WTC11 (cell line): ENCODE data around the gene ZCRB1. TPM values are rescaled to one million over a fixed set of nuclear protein-coding genes. Genes with fewer than 3 reads are reported as not detected.

ENCODE experiments used
- ATAC-seq: fragments of 200-7000 bp; cut with Tn5 transposase; 2 replicates; pipeline ENCODE4 v1.10.0; 2021; ENCODE audit warnings: mild to moderate bottlenecking, moderate library complexity
- CTCF ChIA-PET: fragments of 300-600 bp; sonication (Branson Sonifier 250); formaldehyde crosslinking; loops from one replicate; lab custom pipeline; 2021; ENCODE audit warnings: antibody characterized with exemption; lab: Charles Lee
- POLR2A ChIA-PET: fragments of 350-600 bp; sonication (Branson Sonifier 250); formaldehyde crosslinking; loops from one replicate; lab custom pipeline; 2021; ENCODE audit warnings: antibody characterized with exemption; lab: Charles Lee
- DNase-seq: peaks from one replicate; pipeline ENCODE4 v3.0.0; 2021; ENCODE audit warnings: low spot score
- H3K27ac Mint-ChIP-seq: 2 replicates; pipeline ENCODE4 v1.8.0; 2021; ENCODE audit warnings: mixed read lengths
- H3K27me3 Mint-ChIP-seq: 2 replicates; pipeline ENCODE4 v1.8.0; 2021; ENCODE audit warnings: low read depth, mild to moderate bottlenecking, moderate library complexity, mixed read lengths
- H3K36me3 Mint-ChIP-seq: 2 replicates; pipeline ENCODE4 v1.8.0; 2021; ENCODE audit warnings: mixed read lengths
- H3K4me1 Mint-ChIP-seq: 2 replicates; pipeline ENCODE4 v1.8.0; 2022; ENCODE audit warnings: mixed read lengths
- H3K4me3 Mint-ChIP-seq: 2 replicates; pipeline ENCODE4 v1.8.0; 2021; ENCODE audit warnings: mild to moderate bottlenecking, moderate library complexity, mixed read lengths
- H3K9me3 Mint-ChIP-seq: 2 replicates; pipeline ENCODE4 v1.8.0; 2021; ENCODE audit warnings: mixed read lengths
- ATF6 ChIP-seq: sonication (generic); formaldehyde crosslinking; IDR thresholded peaks from 2 replicates; pipeline ENCODE4 v1.8.1; 2023; ENCODE audit warnings: mild to moderate bottlenecking, missing genetic modification reagents
- E2F5 ChIP-seq: sonication (generic); formaldehyde crosslinking; IDR thresholded peaks from 2 replicates; pipeline ENCODE4 v1.8.1; 2022; ENCODE audit warnings: mild to moderate bottlenecking, moderate library complexity, missing genetic modification reagents
- ERG ChIP-seq: fragments of 250-450 bp; sonication (Bioruptor Pico); IDR thresholded peaks from 2 replicates; pipeline ENCODE4 v1.8.0; 2021; ENCODE audit warnings: mild to moderate bottlenecking
- FOXP1 ChIP-seq: sonication (generic); formaldehyde crosslinking; IDR thresholded peaks from 2 replicates; pipeline ENCODE4 v1.8.0; 2022; ENCODE audit warnings: missing genetic modification reagents, mild to moderate bottlenecking, moderate library complexity, borderline replicate concordance
- FOXP4 ChIP-seq: sonication (generic); formaldehyde crosslinking; IDR thresholded peaks from 2 replicates; pipeline ENCODE4 v1.8.0; 2022; ENCODE audit warnings: mild to moderate bottlenecking, missing genetic modification reagents
- IRF2 ChIP-seq: sonication (generic); formaldehyde crosslinking; IDR thresholded peaks from 2 replicates; pipeline ENCODE4 v1.8.0; 2022; ENCODE audit warnings: low read depth, missing genetic modification reagents, borderline replicate concordance
- MXD4 ChIP-seq: fragments of 250-450 bp; sonication (Bioruptor Pico); IDR thresholded peaks from 2 replicates; pipeline ENCODE4 v1.8.0; 2021; ENCODE audit warnings: mild to moderate bottlenecking, moderate library complexity, borderline replicate concordance
- NR1H2 ChIP-seq: sonication (generic); formaldehyde crosslinking; IDR thresholded peaks from 2 replicates; pipeline ENCODE4 v1.9.0; 2021; ENCODE audit warnings: mild to moderate bottlenecking, moderate library complexity, missing genetic modification reagents
- PRDM15 ChIP-seq: sonication (generic); formaldehyde crosslinking; IDR thresholded peaks from 2 replicates; pipeline ENCODE4 v1.8.0; 2022; ENCODE audit warnings: missing genetic modification reagents
- RELA ChIP-seq: sonication (generic); formaldehyde crosslinking; IDR thresholded peaks from 2 replicates; pipeline ENCODE4 v1.8.1; 2022; ENCODE audit warnings: missing genetic modification reagents, mild to moderate bottlenecking, borderline replicate concordance
- TCF7 ChIP-seq: sonication (generic); formaldehyde crosslinking; IDR thresholded peaks from 2 replicates; pipeline ENCODE4 v1.8.0; 2022; ENCODE audit warnings: mild to moderate bottlenecking, low read depth, missing genetic modification reagents, moderate library complexity
- TEAD4 ChIP-seq: sonication (generic); formaldehyde crosslinking; IDR thresholded peaks from 2 replicates; pipeline ENCODE4 v1.8.0; 2022; ENCODE audit warnings: mild to moderate bottlenecking, missing genetic modification reagents
- ZNF121 ChIP-seq: sonication (generic); formaldehyde crosslinking; IDR thresholded peaks from 2 replicates; pipeline ENCODE4 v1.8.0; 2023; ENCODE audit warnings: missing genetic modification reagents
- total RNA-seq: library from RNA; stranded (reverse); gene quantifications from 3 replicates; pipeline ENCODE4 v1.2.3, GENCODE V29; 2021
- TF ChIP-seq, protein P1 (sequence below): sonication (generic); formaldehyde crosslinking; IDR thresholded peaks from 2 replicates; pipeline ENCODE4 v1.8.0; 2023; ENCODE audit warnings: missing genetic modification reagents, mild to moderate bottlenecking, borderline replicate concordance

ZCRB1 gene
- total RNA-seq, 1 experiment from 2014 or later = 58.3 TPM

- TF ChIP-seq IRF2 (CRISPR knock-in tag) (no peak), TCF7 (no peak)
- TF ChIP-seq, protein P1, sequence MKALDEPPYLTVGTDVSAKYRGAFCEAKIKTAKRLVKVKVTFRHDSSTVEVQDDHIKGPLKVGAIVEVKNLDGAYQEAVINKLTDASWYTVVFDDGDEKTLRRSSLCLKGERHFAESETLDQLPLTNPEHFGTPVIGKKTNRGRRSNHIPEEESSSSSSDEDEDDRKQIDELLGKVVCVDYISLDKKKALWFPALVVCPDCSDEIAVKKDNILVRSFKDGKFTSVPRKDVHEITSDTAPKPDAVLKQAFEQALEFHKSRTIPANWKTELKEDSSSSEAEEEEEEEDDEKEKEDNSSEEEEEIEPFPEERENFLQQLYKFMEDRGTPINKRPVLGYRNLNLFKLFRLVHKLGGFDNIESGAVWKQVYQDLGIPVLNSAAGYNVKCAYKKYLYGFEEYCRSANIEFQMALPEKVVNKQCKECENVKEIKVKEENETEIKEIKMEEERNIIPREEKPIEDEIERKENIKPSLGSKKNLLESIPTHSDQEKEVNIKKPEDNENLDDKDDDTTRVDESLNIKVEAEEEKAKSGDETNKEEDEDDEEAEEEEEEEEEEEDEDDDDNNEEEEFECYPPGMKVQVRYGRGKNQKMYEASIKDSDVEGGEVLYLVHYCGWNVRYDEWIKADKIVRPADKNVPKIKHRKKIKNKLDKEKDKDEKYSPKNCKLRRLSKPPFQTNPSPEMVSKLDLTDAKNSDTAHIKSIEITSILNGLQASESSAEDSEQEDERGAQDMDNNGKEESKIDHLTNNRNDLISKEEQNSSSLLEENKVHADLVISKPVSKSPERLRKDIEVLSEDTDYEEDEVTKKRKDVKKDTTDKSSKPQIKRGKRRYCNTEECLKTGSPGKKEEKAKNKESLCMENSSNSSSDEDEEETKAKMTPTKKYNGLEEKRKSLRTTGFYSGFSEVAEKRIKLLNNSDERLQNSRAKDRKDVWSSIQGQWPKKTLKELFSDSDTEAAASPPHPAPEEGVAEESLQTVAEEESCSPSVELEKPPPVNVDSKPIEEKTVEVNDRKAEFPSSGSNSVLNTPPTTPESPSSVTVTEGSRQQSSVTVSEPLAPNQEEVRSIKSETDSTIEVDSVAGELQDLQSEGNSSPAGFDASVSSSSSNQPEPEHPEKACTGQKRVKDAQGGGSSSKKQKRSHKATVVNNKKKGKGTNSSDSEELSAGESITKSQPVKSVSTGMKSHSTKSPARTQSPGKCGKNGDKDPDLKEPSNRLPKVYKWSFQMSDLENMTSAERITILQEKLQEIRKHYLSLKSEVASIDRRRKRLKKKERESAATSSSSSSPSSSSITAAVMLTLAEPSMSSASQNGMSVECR (CRISPR knock-in tag) = no peak
Measured at GRCh38 chr12:42275499-42275898, 50.4 kb downstream of the ZCRB1 start (continued).

GRCh38 chr12:42273706-42274105, 52.2 kb downstream of the ZCRB1 start:
- Mint-ChIP-seq H3K4me3 (no peak overlapping the region), H3K4me1 (peaks cover 2% of the 10 kb centered on the region; the same call in 1 of the 2 replicates), H3K27ac (no peak overlapping the region), H3K9me3 (peaks cover 14% of the 10 kb centered on the region), H3K36me3 (no peaks in the 10 kb centered on the region; the same call in none of the 2 replicates), H3K27me3 (no peaks in the 10 kb centered on the region; the same call in 1 of the 2 replicates)
- ChIA-PET POLR2A (no interaction called here), CTCF (interaction anchor here (1.3 kb wide), 1 partner anchor 128 kb away, joined by 3 read pairs; no protein-coding TSS in a partner anchor)
- DNase-seq (no peak), ATAC-seq (no peak)
- no peak for TF ChIP-seq ZNF121 (CRISPR knock-in tag)
- no peak for TF ChIP-seq RELA (CRISPR knock-in tag)
- TF ChIP-seq NR1H2 (CRISPR knock-in tag) = no peak
- TF ChIP-seq FOXP1 (CRISPR knock-in tag) = no peak
- TF ChIP-seq ATF6 = no peak
- no peak for TF ChIP-seq TCF7
- TF ChIP-seq ERG (CRISPR knock-in tag) = no peak
- no peak for TF ChIP-seq MXD4 (CRISPR knock-in tag)
- no peak for TF ChIP-seq PRDM15

DNA sequence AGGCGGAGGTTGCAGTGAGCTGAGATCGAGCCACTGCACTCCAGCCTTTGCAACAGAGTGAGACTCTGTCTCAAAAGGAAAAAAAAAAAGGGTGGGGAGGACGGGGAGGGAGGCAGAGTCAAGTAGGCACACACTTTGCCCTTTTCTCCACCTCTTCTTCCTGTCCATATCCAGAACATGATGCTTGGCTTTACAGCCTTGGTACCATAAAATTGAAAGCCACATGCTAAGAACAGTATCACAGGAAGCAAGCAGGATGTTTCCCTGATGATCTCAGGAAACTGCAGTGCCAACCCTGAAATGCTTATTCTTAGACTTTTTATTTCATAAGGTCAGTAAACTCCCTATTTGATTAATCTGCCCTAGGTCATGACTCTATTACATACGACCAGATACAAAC, 55.3 kb downstream of the ZCRB1 start:
- Mint-ChIP-seq H3K9me3 (peaks cover 14% of the 10 kb centered on the region), H3K36me3 (no peaks in the 10 kb centered on the region; the same call in none of the 2 replicates)
- CTCF ChIA-PET = no interaction called here
- ATAC-seq = no peak
- TF ChIP-seq TEAD4 (CRISPR knock-in tag) = no peak
- TF ChIP-seq FOXP4 (CRISPR knock-in tag) = no peak
- TF ChIP-seq E2F5 = no peak
- TF ChIP-seq, all 79 proteins: peak for 0
- DNase-seq = no peak
- H3K27me3 Mint-ChIP-seq = peaks cover 3% of the 10 kb centered on the region
- no peak overlapping the region for H3K27ac Mint-ChIP-seq
- no peak overlapping the region for H3K4me3 Mint-ChIP-seq
- H3K4me1 Mint-ChIP-seq = peaks cover under 1% of the 10 kb centered on the region; the same call in 1 of the 2 replicates
- POLR2A ChIA-PET = no interaction called here
